ENCODE results near the gene NPIPA7. TPM values are rescaled to one million over a fixed set of nuclear protein-coding genes. Genes with fewer than 3 reads are reported as not detected.
A peak's percentile ranks its signal among the peaks of the same experiment; 100 is the strongest.
"Not testable (repeated sequence)": the region's sequence is repeated elsewhere in the genome, so short reads cannot be mapped to it uniquely, and the experiment has no call there.

The NPIPA7 gene
- 6.0 to 7.9 TPM (median 6.7 TPM) in 3 replicates for total RNA-seq
- long read RNA-seq = 0 reads

- not testable (repeated sequence) for H3K36me3 Mint-ChIP-seq (ENCODE audit: low read depth); H3K9me3 Mint-ChIP-seq (ENCODE audit: low read depth); H3K27me3 Mint-ChIP-seq (ENCODE audit: low read depth); H3K27ac Mint-ChIP-seq (ENCODE audit: unreplicated experiment); DNase-seq (ENCODE audit: low spot score); H3K4me1 Mint-ChIP-seq (ENCODE audit: low read depth); H3K4me3 Mint-ChIP-seq (ENCODE audit: unreplicated experiment)
Observed at GRCh38 chr16:16378840-16379239, at the start of gene NPIPA7. Gene NPIPA7, plus strand, starts transcription at chr16:16379140. Its CDS starts 105 bp downstream, at chr16:16379245.

- H3K9me3 Mint-ChIP-seq (ENCODE audit: low read depth); H3K36me3 Mint-ChIP-seq (ENCODE audit: low read depth); H3K27ac Mint-ChIP-seq (ENCODE audit: unreplicated experiment); H3K4me1 Mint-ChIP-seq (ENCODE audit: low read depth); H3K4me3 Mint-ChIP-seq (ENCODE audit: unreplicated experiment); DNase-seq (ENCODE audit: low spot score); H3K27me3 Mint-ChIP-seq (ENCODE audit: low read depth): not testable (repeated sequence)
Observed at GRCh38 chr16:16331466-16331865, 47.5 kb upstream of the NPIPA7 start.

- not testable (repeated sequence) for H3K4me3 Mint-ChIP-seq (ENCODE audit: unreplicated experiment); H3K27me3 Mint-ChIP-seq (ENCODE audit: low read depth); H3K9me3 Mint-ChIP-seq (ENCODE audit: low read depth); DNase-seq (ENCODE audit: low spot score); H3K36me3 Mint-ChIP-seq (ENCODE audit: low read depth); H3K27ac Mint-ChIP-seq (ENCODE audit: unreplicated experiment); H3K4me1 Mint-ChIP-seq (ENCODE audit: low read depth)
Observed at GRCh38 chr16:16357556-16357955, 21.4 kb upstream of the NPIPA7 start.

DNA sequence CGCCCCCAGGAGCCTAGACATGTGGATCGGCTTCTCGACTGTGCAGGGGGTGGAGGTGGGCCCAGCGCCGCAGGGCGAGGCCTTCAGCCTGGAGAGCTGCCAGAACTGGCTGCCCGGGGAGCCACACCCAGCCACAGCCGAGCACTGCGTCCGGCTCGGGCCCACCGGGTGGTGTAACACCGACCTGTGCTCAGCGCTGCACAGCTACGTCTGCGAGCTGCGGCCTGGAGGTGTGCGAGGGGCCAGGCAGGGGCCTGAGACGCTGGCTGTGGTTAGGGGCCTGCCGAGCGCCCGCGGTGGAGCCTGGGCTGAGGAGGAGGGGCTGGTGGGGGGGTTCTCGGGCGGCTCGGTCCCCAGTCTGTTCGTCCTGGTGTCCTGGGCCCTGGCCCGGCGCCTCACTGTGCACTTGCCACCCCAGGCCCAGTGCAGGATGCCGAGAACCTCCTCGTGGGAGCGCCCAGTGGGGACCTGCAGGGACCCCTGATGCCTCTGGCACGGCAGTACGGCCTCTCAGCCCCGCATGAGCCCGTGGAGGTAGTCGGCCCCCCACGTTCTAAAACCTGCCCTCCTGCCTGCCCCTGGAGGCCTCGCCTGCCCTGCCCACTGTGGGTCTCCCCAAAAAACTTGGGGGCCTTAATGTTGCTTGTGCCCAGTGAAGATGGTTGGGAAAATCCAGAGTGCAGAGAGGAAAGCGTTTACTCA lies 20.2 kb upstream of the NPIPA7 start:
- not testable (repeated sequence) for H3K27me3 Mint-ChIP-seq (ENCODE audit: low read depth)

GRCh38 chr16:16363595-16363994 lies 15.3 kb upstream of the NPIPA7 start:
- H3K36me3 Mint-ChIP-seq (ENCODE audit: low read depth); H3K27me3 Mint-ChIP-seq (ENCODE audit: low read depth); H3K4me3 Mint-ChIP-seq (ENCODE audit: unreplicated experiment); H3K27ac Mint-ChIP-seq (ENCODE audit: unreplicated experiment); H3K9me3 Mint-ChIP-seq (ENCODE audit: low read depth); H3K4me1 Mint-ChIP-seq (ENCODE audit: low read depth): not testable (repeated sequence)
- peak; percentile 28 for DNase-seq (ENCODE audit: low spot score)

More for the DNA sequence above, 20.2 kb upstream of the NPIPA7 start:
- H3K4me1 Mint-ChIP-seq (ENCODE audit: low read depth); H3K36me3 Mint-ChIP-seq (ENCODE audit: low read depth); H3K9me3 Mint-ChIP-seq (ENCODE audit: low read depth); H3K27ac Mint-ChIP-seq (ENCODE audit: unreplicated experiment); H3K4me3 Mint-ChIP-seq (ENCODE audit: unreplicated experiment): not testable (repeated sequence)
- DNase-seq (ENCODE audit: low spot score) = peak; percentile 61

DNA sequence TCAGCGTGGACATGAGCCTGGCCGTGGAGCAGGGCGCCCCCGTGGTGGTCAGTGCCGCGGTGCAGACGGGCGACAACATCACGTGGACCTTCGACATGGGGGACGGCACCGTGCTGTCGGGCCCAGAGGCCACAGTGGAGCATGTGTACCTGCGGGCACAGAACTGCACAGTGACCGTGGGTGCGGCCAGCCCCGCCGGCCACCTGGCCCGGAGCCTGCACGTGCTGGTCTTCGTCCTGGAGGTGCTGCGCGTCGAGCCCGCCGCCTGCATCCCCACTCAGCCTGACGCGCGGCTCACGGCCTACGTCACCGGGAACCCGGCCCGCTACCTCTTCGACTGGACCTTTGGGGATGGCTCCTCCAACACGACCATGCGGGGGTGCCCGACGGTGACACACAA lies 14.8 kb upstream of the NPIPA7 start:
- H3K27me3 Mint-ChIP-seq (ENCODE audit: low read depth); DNase-seq (ENCODE audit: low spot score); H3K9me3 Mint-ChIP-seq (ENCODE audit: low read depth); H3K36me3 Mint-ChIP-seq (ENCODE audit: low read depth); H3K4me3 Mint-ChIP-seq (ENCODE audit: unreplicated experiment); H3K27ac Mint-ChIP-seq (ENCODE audit: unreplicated experiment); H3K4me1 Mint-ChIP-seq (ENCODE audit: low read depth): not testable (repeated sequence)

- not testable (repeated sequence) for H3K9me3 Mint-ChIP-seq (ENCODE audit: low read depth); H3K27ac Mint-ChIP-seq (ENCODE audit: unreplicated experiment); H3K36me3 Mint-ChIP-seq (ENCODE audit: low read depth); H3K27me3 Mint-ChIP-seq (ENCODE audit: low read depth); DNase-seq (ENCODE audit: low spot score); H3K4me1 Mint-ChIP-seq (ENCODE audit: low read depth); H3K4me3 Mint-ChIP-seq (ENCODE audit: unreplicated experiment)
Observed at GRCh38 chr16:16364701-16365100, 14.2 kb upstream of the NPIPA7 start.

DNA sequence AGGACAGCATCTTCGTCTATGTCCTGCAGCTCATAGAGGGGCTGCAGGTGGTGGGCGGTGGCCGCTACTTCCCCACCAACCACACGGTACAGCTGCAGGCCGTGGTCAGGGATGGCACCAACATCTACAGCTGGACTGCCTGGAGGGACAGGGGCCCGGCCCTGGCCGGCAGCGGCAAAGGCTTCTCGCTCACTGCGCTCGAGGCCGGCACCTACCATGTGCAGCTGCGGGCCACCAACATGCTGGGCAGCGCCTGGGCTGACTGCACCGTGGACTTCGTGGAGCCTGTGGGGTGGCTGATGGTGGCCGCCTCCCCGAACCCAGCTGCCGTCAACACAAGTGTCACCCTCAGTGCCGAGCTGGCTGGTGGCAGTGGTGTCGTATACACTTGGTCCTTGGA lies 13.6 kb upstream of the NPIPA7 start:
- H3K27ac Mint-ChIP-seq (ENCODE audit: unreplicated experiment); H3K9me3 Mint-ChIP-seq (ENCODE audit: low read depth); H3K36me3 Mint-ChIP-seq (ENCODE audit: low read depth); H3K4me3 Mint-ChIP-seq (ENCODE audit: unreplicated experiment); H3K4me1 Mint-ChIP-seq (ENCODE audit: low read depth); H3K27me3 Mint-ChIP-seq (ENCODE audit: low read depth): not testable (repeated sequence)
- peak; percentile 83 for DNase-seq (ENCODE audit: low spot score)

- DNase-seq (ENCODE audit: low spot score); H3K4me1 Mint-ChIP-seq (ENCODE audit: low read depth); H3K27ac Mint-ChIP-seq (ENCODE audit: unreplicated experiment); H3K36me3 Mint-ChIP-seq (ENCODE audit: low read depth); H3K9me3 Mint-ChIP-seq (ENCODE audit: low read depth); H3K4me3 Mint-ChIP-seq (ENCODE audit: unreplicated experiment); H3K27me3 Mint-ChIP-seq (ENCODE audit: low read depth): not testable (repeated sequence)
Observed at GRCh38 chr16:16365851-16366250, 13.1 kb upstream of the NPIPA7 start.

GRCh38 chr16:16366552-16367284 lies 12.2 kb upstream of the NPIPA7 start:
- DNase-seq (ENCODE audit: low spot score) = peak; percentile 86
- H3K27ac Mint-ChIP-seq (ENCODE audit: unreplicated experiment); H3K4me1 Mint-ChIP-seq (ENCODE audit: low read depth); H3K36me3 Mint-ChIP-seq (ENCODE audit: low read depth); H3K9me3 Mint-ChIP-seq (ENCODE audit: low read depth); H3K27me3 Mint-ChIP-seq (ENCODE audit: low read depth); H3K4me3 Mint-ChIP-seq (ENCODE audit: unreplicated experiment): not testable (repeated sequence)

DNA sequence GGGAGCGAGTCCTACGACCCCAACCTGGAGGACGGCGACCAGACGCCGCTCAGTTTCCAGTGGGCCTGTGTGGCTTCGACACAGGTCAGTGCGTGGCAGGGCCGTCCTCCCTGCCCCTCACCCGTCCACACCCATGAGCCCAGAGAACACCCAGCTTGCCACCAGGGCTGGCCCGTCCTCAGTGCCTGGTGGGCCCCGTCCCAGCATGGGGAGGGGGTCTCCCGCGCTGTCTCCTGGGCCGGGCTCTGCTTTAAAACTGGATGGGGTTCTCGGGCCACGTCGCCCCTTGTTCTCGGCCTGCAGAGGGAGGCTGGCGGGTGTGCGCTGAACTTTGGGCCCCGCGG lies 11.7 kb upstream of the NPIPA7 start:
- not testable (repeated sequence) for DNase-seq (ENCODE audit: low spot score); H3K4me3 Mint-ChIP-seq (ENCODE audit: unreplicated experiment); H3K27ac Mint-ChIP-seq (ENCODE audit: unreplicated experiment); H3K4me1 Mint-ChIP-seq (ENCODE audit: low read depth); H3K9me3 Mint-ChIP-seq (ENCODE audit: low read depth); H3K27me3 Mint-ChIP-seq (ENCODE audit: low read depth); H3K36me3 Mint-ChIP-seq (ENCODE audit: low read depth)

- H3K27me3 Mint-ChIP-seq (ENCODE audit: low read depth); H3K4me1 Mint-ChIP-seq (ENCODE audit: low read depth); H3K27ac Mint-ChIP-seq (ENCODE audit: unreplicated experiment); H3K4me3 Mint-ChIP-seq (ENCODE audit: unreplicated experiment); H3K36me3 Mint-ChIP-seq (ENCODE audit: low read depth); H3K9me3 Mint-ChIP-seq (ENCODE audit: low read depth): not testable (repeated sequence)
- peak; percentile 84 for DNase-seq (ENCODE audit: low spot score)
Observed at GRCh38 chr16:16369081-16369856, 9.7 kb upstream of the NPIPA7 start.

Measured in chondrocyte (in vitro differentiated cells).